IMR-90 (cell line): ENCODE results near the gene ZNF688. TPM values are rescaled to one million over a fixed set of nuclear protein-coding genes. Genes with fewer than 3 reads are reported as not detected.
A peak's percentile ranks its signal among the peaks of the same experiment; 100 is the strongest.

ENCODE experiments used
- ATAC-seq: fragments of 200-7000 bp; cut with Tn5 transposase; 2 replicates; pipeline ENCODE4 v1.9.1; 2020; ENCODE audit warnings: low read depth, mild to moderate bottlenecking, moderate library complexity
- BruUV-seq: library from RNA; stranded (reverse); fragments of 400-500 nt; replicated peaks from 2 replicates; lab custom pipeline; 2021; lab: Mats Ljungman, UMichigan
- CTCF ChIA-PET: fragments of 300-600 bp; formaldehyde crosslinking; extraction: SDS; loops from one replicate; lab custom pipeline; 2021; ENCODE audit warnings: antibody characterized with exemption; lab: Yijun Ruan, JAX
- POLR2A ChIA-PET: fragments of 300-600 bp; sonication (Branson Sonifier 250); formaldehyde crosslinking; loops from one replicate; lab custom pipeline; 2022; ENCODE audit warnings: antibody characterized with exemption; ENCODE audit not compliant: unreplicated experiment; lab: Charles Lee
- DNase-seq: peaks from one replicate; pipeline ENCODE4 v3.0.0; 2013
- H2AFZ ChIP-seq: replicated peaks from 2 replicates; pipeline ENCODE3; 2013; ENCODE audit warnings: low read length, mild to moderate bottlenecking; ENCODE audit not compliant: poor library complexity
- H2AK5ac ChIP-seq: 2 replicates; pipeline ENCODE4 v1.6.1; 2013; ENCODE audit warnings: low read depth, low read length, inconsistent platforms
- H2AK9ac ChIP-seq: replicated peaks from 2 replicates; pipeline ENCODE3; 2013; ENCODE audit warnings: mild to moderate bottlenecking, low read depth, low read length, moderate library complexity; ENCODE audit not compliant: poor library complexity
- H2BK120ac ChIP-seq: 2 replicates; pipeline ENCODE4 v1.6.1; 2013; ENCODE audit warnings: low read depth, low read length, inconsistent platforms
- H2BK15ac ChIP-seq: 3 replicates; pipeline ENCODE4 v1.6.1; 2013; ENCODE audit warnings: low read depth, low read length, inconsistent platforms
- H2BK20ac ChIP-seq: 2 replicates; pipeline ENCODE4 v1.6.1; 2013; ENCODE audit warnings: low read depth, mild to moderate bottlenecking, inconsistent platforms, low read length, moderate library complexity
- H2BK5ac ChIP-seq: 2 replicates; pipeline ENCODE4 v1.6.1; 2013; ENCODE audit warnings: mild to moderate bottlenecking, low read depth, low read length, inconsistent platforms; ENCODE audit not compliant: poor library complexity, severe bottlenecking
- H3K14ac ChIP-seq: replicated peaks from 2 replicates; pipeline ENCODE4 v1.6.1; 2013; ENCODE audit warnings: low read depth, low read length, inconsistent platforms
- H3K18ac ChIP-seq: 2 replicates; pipeline ENCODE4 v1.6.1; 2013; ENCODE audit warnings: low read depth, low read length, control low read depth
- H3K23ac ChIP-seq: 2 replicates; pipeline ENCODE4 v1.6.1; 2013; ENCODE audit warnings: low read depth, low read length, inconsistent platforms
- H3K27ac ChIP-seq: 2 replicates; pipeline ENCODE4 v1.5.1; 2013; ENCODE audit warnings: mild to moderate bottlenecking, control low read depth, low read length; ENCODE audit not compliant: insufficient read depth
- H3K27me3 ChIP-seq: 2 replicates; pipeline ENCODE4 v1.6.1; 2013; ENCODE audit warnings: low read length; ENCODE audit not compliant: control insufficient read depth, insufficient read depth
- H3K36me3 ChIP-seq: 2 replicates; pipeline ENCODE4 v1.6.1; 2013; ENCODE audit warnings: low read length, mixed read lengths; ENCODE audit not compliant: control insufficient read depth, insufficient read depth
- H3K4ac ChIP-seq: 2 replicates; pipeline ENCODE4 v1.6.1; 2013; ENCODE audit warnings: low read depth, low read length, inconsistent platforms
- H3K4me1 ChIP-seq: 2 replicates; pipeline ENCODE4 v1.6.1; 2013; ENCODE audit warnings: low read length, mixed read lengths; ENCODE audit not compliant: control insufficient read depth, insufficient read depth
- H3K4me2 ChIP-seq: 2 replicates; pipeline ENCODE4 v1.6.1; 2013; ENCODE audit warnings: low read depth, mild to moderate bottlenecking, control low read depth, low read length, moderate library complexity
- H3K4me3 ChIP-seq: 2 replicates; pipeline ENCODE4 v1.5.1; 2013; ENCODE audit warnings: low read depth, mild to moderate bottlenecking, control low read depth, low read length, moderate library complexity; ENCODE audit not compliant: insufficient read depth
- H3K56ac ChIP-seq: 2 replicates; pipeline ENCODE4 v1.6.1; 2013; ENCODE audit warnings: low read length, inconsistent platforms; ENCODE audit not compliant: insufficient read depth; ENCODE audit errors: extremely low read depth
- H3K79me1 ChIP-seq, 2 experiments: 2 replicates each; pipeline ENCODE4 v1.6.1; 2013; ENCODE audit warnings: low read length in 2 of 2, inconsistent platforms in 1 of 2, low read depth in 1 of 2
- H3K9ac ChIP-seq: 2 replicates; pipeline ENCODE4 v1.6.1; 2013; ENCODE audit warnings: low read depth, low read length, control low read depth
- H3K9me1 ChIP-seq: 2 replicates; pipeline ENCODE4 v1.6.1; 2013; ENCODE audit warnings: low read length, inconsistent platforms; ENCODE audit not compliant: insufficient read depth
- H3K9me3 ChIP-seq: 2 replicates; pipeline ENCODE4 v1.6.1; 2013; ENCODE audit warnings: low read length; ENCODE audit not compliant: control insufficient read depth, insufficient read depth
- H4K20me1 ChIP-seq: 2 replicates; pipeline ENCODE4 v1.6.1; 2013; ENCODE audit warnings: low read length, inconsistent platforms; ENCODE audit not compliant: insufficient read depth
- H4K5ac ChIP-seq: 2 replicates; pipeline ENCODE4 v1.6.1; 2013; ENCODE audit warnings: mild to moderate bottlenecking, low read depth, low read length, control low read depth
- H4K8ac ChIP-seq, 2 experiments: 2 replicates each; pipeline ENCODE4 v1.6.1; 2013; ENCODE audit warnings: low read depth in 2 of 2, low read length in 2 of 2, control low read depth in 1 of 2, inconsistent platforms in 1 of 2
- H4K91ac ChIP-seq: 2 replicates; pipeline ENCODE4 v1.6.1; 2013; ENCODE audit warnings: low read depth, low read length, inconsistent platforms; ENCODE audit not compliant: insufficient read depth
- CEBPB ChIP-seq: IDR thresholded peaks from 2 replicates; pipeline ENCODE4 v1.6.1; 2012; ENCODE audit warnings: low read depth, low read length, improper control_type of control experiment
- NFE2L2 ChIP-seq: fragments of 150-350 bp; IDR thresholded peaks from 2 replicates; pipeline ENCODE4 v1.6.1; 2016; ENCODE audit warnings: low read depth, mild to moderate bottlenecking, low read length
- USF2 ChIP-seq: fragments of 150-350 bp; IDR thresholded peaks from 2 replicates; pipeline ENCODE4 v1.6.1; 2017; ENCODE audit warnings: mild to moderate bottlenecking, antibody characterized with exemption, low read length, low read depth
- WGBS, 2 experiments: methylation state at CpG; one replicate each; pipeline versions ENCODE4 v1.1.5 to v1.1.7; 2013; ENCODE audit warnings: missing lambda C conversion rate in 2 of 2; ENCODE audit not compliant: insufficient read length in 1 of 2; ENCODE audit errors: extremely low coverage in 2 of 2; 5-methylcytosine and 5-hydroxymethylcytosine counted together
- dilution Hi-C: fragments of 300-500 bp; cut with HindIII; formaldehyde crosslinking; loops from one replicate; pipeline ENCODE4 v1.14.3; 2018; ENCODE audit warnings: low sequenced_read_pairs; ENCODE audit not compliant: unreplicated experiment
- in situ Hi-C: fragments of 300-500 bp; cut with MboI; formaldehyde crosslinking; loops from 3 replicates; pipeline ENCODE4 v1.14.3; 2019; ENCODE audit warnings: low sequenced_read_pairs, inconsistent platforms, mixed read lengths
- intact Hi-C: fragments of 100-400 bp; cut with micrococcal nuclease; formaldehyde crosslinking; loops from 2 replicates; pipeline ENCODE4 v1.10.0; 2022
- polyA plus RNA-seq, 3 experiments: library from polyadenylated mRNA; depleted of rRNA; stranded (reverse); fragments of >200 nt; gene quantifications; 2 replicates each; pipeline ENCODE4 v1.2.3, GENCODE V29; 2012; ENCODE audit warnings: low replicate concordance in 1 of 3
- total RNA-seq: library from RNA; depleted of rRNA; stranded (reverse); fragments of >200 nt; gene quantifications from 2 replicates; pipeline ENCODE4 v1.2.3, GENCODE V29; 2012

The ZNF688 gene
- total and polyA plus RNA-seq, 2 of the 4 experiments (the other 2 are of a cell fraction): 1.8 to 3.7 TPM

GRCh38 chr16:30609002-30609925 is 37.8 kb upstream of the ZNF688 start:
- H4K20me1 ChIP-seq: no peaks in the 10 kb centered on the region
- H3K79me1 ChIP-seq: peaks cover 11 to 27% of the 10 kb centered on the region in 2 experiments; a peak in 3 of 4 replicates
- no peak overlapping the region for H2BK20ac ChIP-seq
- H2AK5ac ChIP-seq: peak overlapping the region; percentile 58; the same call in 1 of the 2 replicates
- H3K9me3 ChIP-seq: no peaks in the 10 kb centered on the region
- peak overlapping the region; percentile 86 for H4K91ac ChIP-seq
- H2BK120ac ChIP-seq: 0 out of 2 replicates have a peak overlapping the region, but pooled peaks have one; percentile 3
- H3K4me2 ChIP-seq: peak overlapping the region; percentile 84
- no peaks in the 10 kb centered on the region for H3K27me3 ChIP-seq
- ChIA-PET CTCF (interaction anchor here (1.0 to 1.4 kb wide), 2 partner anchors 11 to 39 kb away, joined by 3 to 4 read pairs; no protein-coding TSS in a partner anchor), POLR2A (no interaction called here)
- H3K9ac ChIP-seq: peak overlapping the region; percentile 72
- H3K4me1 ChIP-seq: no peaks in the 10 kb centered on the region
- H3K9me1 ChIP-seq: no peaks in the 10 kb centered on the region
- H2BK15ac ChIP-seq: no peak overlapping the region
- BruUV-seq: no TSS peak
- ATAC-seq: peak; percentile 61
- peak overlapping the region; percentile 73 for H3K4me3 ChIP-seq
- peak overlapping the region; percentile 63 for H2BK5ac ChIP-seq
- dilution Hi-C loops (no loop called here), intact Hi-C loops (no loop called here), in situ Hi-C loops (no loop called here)
- peak overlapping the region; percentile 93 for H3K23ac ChIP-seq
- peak overlapping the region; percentile 88 for H2AK9ac ChIP-seq
- H4K8ac ChIP-seq: peak overlapping the region; percentile 93 to 97
- H3K14ac ChIP-seq: peak overlapping the region; percentile 93
- no peak for TF ChIP-seq CEBPB
- TF ChIP-seq NFE2L2: no peak
- TF ChIP-seq USF2: no peak
- H3K36me3 ChIP-seq: peaks cover 18% of the 10 kb centered on the region
- 10% methylated on average over 24 of the region's 40 CpGs; no CpG with 5 or more reads in 1 of the 2 experiments for WGBS, 2 experiments
- peak overlapping the region; percentile 81 for H3K4ac ChIP-seq
- peak overlapping the region; percentile 78 for H3K27ac ChIP-seq
- peak overlapping the region; percentile 68; the same call in 1 of the 2 replicates for H3K18ac ChIP-seq
- peak overlapping the region; percentile 71; the same call in 1 of the 2 replicates for H3K56ac ChIP-seq
- peak; percentile 23 for DNase-seq
- H4K5ac ChIP-seq: peak overlapping the region; percentile 77
- peak overlapping the region; percentile 96 for H2AFZ ChIP-seq
